ENCODE data around the gene PGF.
"Not testable (repeated sequence)": the region's sequence is repeated elsewhere in the genome, so short reads cannot be mapped to it uniquely, and the experiment has no call there.

PGF gene

GRCh38 chr14:74955229-74956026 lies at the start of gene PGF:
Gene PGF, minus strand, starts transcription at chr14:74955597. Its CDS starts 355 bp downstream, at chr14:74955242.
- no peak for DNase-seq

- no peak for DNase-seq
Observed at GRCh38 chr14:75003250-75004027, 48.0 kb upstream of the PGF start.

GRCh38 chr14:75002392-75003249 lies 47.2 kb upstream of the PGF start, which contains the start of gene EIF2B2:
Gene EIF2B2, plus strand, starts transcription at chr14:75002921. Its CDS starts 70 bp downstream, at chr14:75002991.
- DNase-seq = peak; percentile 98

- no peak for DNase-seq
Observed at GRCh38 chr14:75001899-75002298, 46.5 kb upstream of the PGF start.

GRCh38 chr14:75001261-75001660 lies 45.9 kb upstream of the PGF start:
- no peak for DNase-seq

GRCh38 chr14:74995781-74996180 lies 40.4 kb upstream of the PGF start:
- not testable (repeated sequence) for DNase-seq

- DNase-seq = not testable (repeated sequence)
Observed at GRCh38 chr14:74994182-74994581, 38.8 kb upstream of the PGF start.

- DNase-seq = no peak
Observed at GRCh38 chr14:74988993-74989392, 33.6 kb upstream of the PGF start.

- no peak for DNase-seq
Observed at GRCh38 chr14:74988131-74988530, 32.7 kb upstream of the PGF start.

GRCh38 chr14:74985806-74986205 lies 30.4 kb upstream of the PGF start:
- DNase-seq = no peak

GRCh38 chr14:74985028-74985310 lies 29.6 kb upstream of the PGF start:
- no peak for DNase-seq

- no peak for DNase-seq
Observed at GRCh38 chr14:74984236-74985027, 29.0 kb upstream of the PGF start.

GRCh38 chr14:74983343-74983742 lies 27.9 kb upstream of the PGF start:
- DNase-seq = no peak

GRCh38 chr14:74982661-74983060 lies 27.3 kb upstream of the PGF start:
- DNase-seq = no peak

- no peak for DNase-seq
Observed at GRCh38 chr14:74981833-74982232, 26.4 kb upstream of the PGF start.

- DNase-seq = no peak
Observed at GRCh38 chr14:74981462-74981782, 26.0 kb upstream of the PGF start.

GRCh38 chr14:74980731-74981461 lies 25.5 kb upstream of the PGF start:
- DNase-seq = no peak

GRCh38 chr14:74980398-74980730 lies 25.0 kb upstream of the PGF start:
- DNase-seq = no peak

GRCh38 chr14:74979442-74980397 lies 24.3 kb upstream of the PGF start:
- no peak for DNase-seq

GRCh38 chr14:74979029-74979428 lies 23.6 kb upstream of the PGF start:
- DNase-seq = no peak

GRCh38 chr14:74978416-74978947 lies 23.1 kb upstream of the PGF start:
- DNase-seq = no peak
